K562 (cell line): Measurements from ENCODE around the gene PCNX2. TPM values are rescaled to one million over a fixed set of nuclear protein-coding genes. Genes with fewer than 3 reads are reported as not detected.

Source experiments
- ATAC-seq: fragments of 200-7000 bp; cut with Tn5 transposase; 3 replicates; pipeline ENCODE4 v1.9.1; 2020; ENCODE audit warnings: moderate library complexity
- BruUV-seq: library from RNA; stranded (reverse); fragments of 400-500 nt; replicated peaks from 2 replicates; lab custom pipeline; 2021; lab: Mats Ljungman, UMichigan
- CTCF ChIA-PET: fragments of 300-600 bp; formaldehyde crosslinking; extraction: SDS; loops from one replicate; lab custom pipeline; 2021; ENCODE audit warnings: low intra/inter-chr PET ratio; lab: Yijun Ruan, JAX
- POLR2A ChIA-PET: fragments of 300-600, 350-650 bp; sonication (Branson Sonifier 250); formaldehyde crosslinking; extraction: SDS; loops from one replicate; lab custom pipeline; 2021; ENCODE audit warnings: antibody characterized with exemption, inconsistent platforms; lab: Yijun Ruan, JAX
- DNase-seq, 4 experiments: peaks; one replicate each; pipeline versions ENCODE4 v3.0.0 to v3.0.0-alpha.2; 2011 to 2018; ENCODE audit warnings: low spot score in 3 of 4, mixed read lengths in 3 of 4; ENCODE audit errors: extremely low read depth in 1 of 4
- FAIRE-seq: peaks from 2 replicates; lab custom pipeline; 2011; peaks lifted over from hg19 to GRCh38; lab: Jason Lieb, UNC
- H2AFZ ChIP-seq: 2 replicates; pipeline ENCODE4 v1.6.0; 2011; ENCODE audit warnings: low read depth, low read length, control low read depth, inconsistent platforms
- H3K27ac ChIP-seq: fragments of 200-600 bp; 3 replicates; pipeline ENCODE4 v1.8.0; 2011; ENCODE audit warnings: low read depth, mild to moderate bottlenecking, control low read depth, inconsistent platforms, low read length, moderate library complexity, mixed read lengths; ENCODE audit errors: extremely low read depth
- H3K27me3 ChIP-seq, 2 experiments: fragments of 300-600 bp in 1 of 2; 2 replicates in 1 of 2; 3 replicates in 1 of 2; pipeline versions ENCODE4 v1.6.0 to v1.8.0; 2011; ENCODE audit warnings: inconsistent platforms in 2 of 2, low read length in 2 of 2, mild to moderate bottlenecking in 1 of 2, mixed read lengths in 1 of 2, moderate library complexity in 1 of 2; ENCODE audit not compliant: control insufficient read depth in 2 of 2, insufficient read depth in 2 of 2
- H3K36me3 ChIP-seq: fragments of 300-600 bp; 3 replicates; pipeline ENCODE4 v1.8.0; 2011; ENCODE audit warnings: mild to moderate bottlenecking, low read length, inconsistent platforms; ENCODE audit not compliant: control insufficient read depth, insufficient read depth
- H3K4me1 ChIP-seq, 2 experiments: fragments of 200-600 bp in 1 of 2; replicated peaks in 1 of 2; 2 replicates in 1 of 2; 3 replicates in 1 of 2; pipeline versions ENCODE4 v1.5.1 to v1.8.0; 2011; ENCODE audit warnings: inconsistent platforms in 2 of 2, low read length in 2 of 2, mild to moderate bottlenecking in 1 of 2, mixed read lengths in 1 of 2, moderate library complexity in 1 of 2; ENCODE audit not compliant: control insufficient read depth in 2 of 2, insufficient read depth in 2 of 2
- H3K4me2 ChIP-seq: 2 replicates; pipeline ENCODE4 v1.6.1; 2011; ENCODE audit warnings: low read length, control low read depth, inconsistent platforms, mixed read lengths; ENCODE audit not compliant: insufficient read depth
- H3K4me3 ChIP-seq: fragments of 200-600 bp; sonication (generic), shearing (Covaris generic); 2 replicates; pipeline ENCODE4 v1.5.1; 2016; ENCODE audit warnings: control low read depth, inconsistent platforms
- H3K79me2 ChIP-seq: fragments of 200-600 bp; 3 replicates; pipeline ENCODE4 v1.8.0; 2011; ENCODE audit warnings: low read length, inconsistent platforms; ENCODE audit not compliant: control insufficient read depth, insufficient read depth
- H3K9ac ChIP-seq, 2 experiments: 2 replicates each; pipeline versions ENCODE4 v1.6.0 to v1.6.1; 2011; ENCODE audit warnings: low read depth in 2 of 2, low read length in 2 of 2, control low read depth in 1 of 2, inconsistent platforms in 1 of 2, mild to moderate bottlenecking in 1 of 2, mixed read lengths in 1 of 2; ENCODE audit not compliant: insufficient read depth in 1 of 2
- H3K9me1 ChIP-seq: one replicate; pipeline ENCODE4 v1.6.0; 2011; ENCODE audit warnings: inconsistent platforms, mild to moderate bottlenecking, low read length, moderate library complexity; ENCODE audit not compliant: control insufficient read depth, insufficient read depth
- H3K9me3 ChIP-seq: replicated peaks from 2 replicates; pipeline ENCODE4 v1.5.1; 2011; ENCODE audit warnings: low read depth, low read length, inconsistent platforms; ENCODE audit not compliant: control insufficient read depth, insufficient read depth
- H4K20me1 ChIP-seq: replicated peaks from 2 replicates; pipeline ENCODE4 v1.6.1; 2011; ENCODE audit warnings: low read length, inconsistent platforms, mixed read lengths; ENCODE audit not compliant: control insufficient read depth, insufficient read depth
- CHCHD3 ChIP-seq: fragments of 250-450 bp; sonication (Bioruptor Pico); IDR thresholded peaks from 2 replicates; pipeline ENCODE4 v2.1.2; 2022; ENCODE audit warnings: mild to moderate bottlenecking
- FOXK2 ChIP-seq, 2 experiments: fragments of 450-650 bp; IDR thresholded peaks in 1 of 2; conservative IDR thresholded peaks in 1 of 2; 2 replicates each; pipeline ENCODE4 v1.6.1; 2016; ENCODE audit warnings: low read depth in 2 of 2, mild to moderate bottlenecking in 1 of 2
- HDGF ChIP-seq: fragments of 450-650 bp; IDR thresholded peaks from 2 replicates; pipeline ENCODE4 v1.6.1; 2016
- HSF4 ChIP-seq: fragments of 250-450 bp; sonication (Bioruptor Pico); IDR thresholded peaks from 2 replicates; pipeline ENCODE4 v2.1.2; 2022; ENCODE audit warnings: mild to moderate bottlenecking, moderate library complexity, borderline replicate concordance
- NR2C2 ChIP-seq, 2 experiments: fragments of 200-800 bp in 1 of 2; sonication (Bioruptor generic) in 1 of 2; sonication (generic) in 1 of 2; formaldehyde crosslinking in 1 of 2; IDR thresholded peaks; 2 replicates each; pipeline versions ENCODE4 v1.6.1 to v1.8.0; 2016 to 2022; ENCODE audit warnings: mild to moderate bottlenecking in 1 of 2, missing compliant biosample characterization in 1 of 2, missing genetic modification characterization in 1 of 2, missing genetic modification reagents in 1 of 2
- POLR2A ChIP-seq: fragments of 450-650 bp; conservative IDR thresholded peaks from 2 replicates; pipeline ENCODE4 v1.6.1; 2016
- POLR2H ChIP-seq: IDR thresholded peaks from 2 replicates; pipeline ENCODE4 v1.6.1; 2016; ENCODE audit warnings: missing genetic modification characterization, low read depth, mild to moderate bottlenecking, control low read depth, missing compliant biosample characterization, moderate library complexity
- PURB ChIP-seq: sonication (generic); formaldehyde crosslinking; IDR thresholded peaks from 2 replicates; pipeline ENCODE4 v1.9.0; 2021; ENCODE audit warnings: low read depth, mild to moderate bottlenecking, missing genetic modification reagents
- TGIF2 ChIP-seq: sonication (generic); formaldehyde crosslinking; IDR thresholded peaks from 2 replicates; pipeline ENCODE4 v1.8.1; 2022; ENCODE audit warnings: mild to moderate bottlenecking, missing genetic modification reagents, moderate library complexity
- ZNF165 ChIP-seq: fragments of 250-450 bp; sonication (Bioruptor Pico); IDR thresholded peaks from 2 replicates; pipeline ENCODE4 v1.4.0; 2020; ENCODE audit warnings: borderline replicate concordance
- ZNF668 ChIP-seq: fragments of 250-450 bp; sonication (Bioruptor Pico); IDR thresholded peaks from 2 replicates; pipeline ENCODE4 v1.8.0; 2022; ENCODE audit warnings: mild to moderate bottlenecking, inconsistent platforms
- WGBS: fragments of 100-300 bp; shearing (Covaris generic); methylation state at CpG from one replicate; pipeline ENCODE4 v1.1.6; 2016; ENCODE audit warnings: low coverage, mixed read lengths; ENCODE audit not compliant: insufficient coverage; ENCODE audit errors: missing lambda C conversion rate; 5-methylcytosine and 5-hydroxymethylcytosine counted together
- in situ Hi-C: fragments of 300-500 bp; cut with MboI; formaldehyde crosslinking; loops from 4 replicates; pipeline ENCODE4 v1.15.0; 2018; ENCODE audit warnings: inconsistent platforms, mixed read lengths
- intact Hi-C: fragments of 100-400 bp; cut with micrococcal nuclease; formaldehyde crosslinking; loops from 2 replicates; pipeline ENCODE4 v1.14.2; 2022
- polyA plus RNA-seq, 8 experiments: library from polyadenylated mRNA; depleted of rRNA in 4 of 8; stranded (reverse) in 5 of 8; unstranded in 3 of 8; fragments of >200 nt; fragmentation: Nextera tagmentation in 2 of 8; fragmentation: Illumina TruSeq in 1 of 8; extraction: Ambion mirVana in 2 of 8; extraction: Trizol in 1 of 8; gene quantifications; 2 replicates each; pipeline versions ENCODE4 v1.2.1 to v1.2.3, GENCODE V29; 2011 to 2014; ENCODE audit warnings: inconsistent platforms in 1 of 8, missing spikeins in 1 of 8
- total RNA-seq, 7 experiments: library from RNA; depleted of rRNA in 6 of 7; stranded (reverse); fragments of >200 nt in 6 of 7; fragmentation: Illumina TruSeq in 2 of 7; extraction: Trizol in 2 of 7; gene quantifications; 2 replicates each; pipeline versions ENCODE4 v1.2.1 to v1.2.3, GENCODE V29; 2011 to 2021; ENCODE audit warnings: low replicate concordance in 1 of 7
- TF ChIP-seq, protein P1 (sequence below): fragments of 450-650 bp; formaldehyde crosslinking; IDR thresholded peaks from 2 replicates; pipeline ENCODE4 v1.4.0; 2020; ENCODE audit warnings: mild to moderate bottlenecking
- TF ChIP-seq, protein P2 (sequence below): sonication (generic); formaldehyde crosslinking; IDR thresholded peaks from 2 replicates; pipeline ENCODE4 v1.8.0; 2022; ENCODE audit warnings: missing genetic modification reagents, mild to moderate bottlenecking, borderline replicate concordance

Gene PCNX2
- total and polyA plus RNA-seq, 9 of the 15 experiments (the other 6 are each of a cell fraction or from before 2014, with no cell fraction given), result 0.07 to 0.33 TPM; not detected in 7

DNA sequence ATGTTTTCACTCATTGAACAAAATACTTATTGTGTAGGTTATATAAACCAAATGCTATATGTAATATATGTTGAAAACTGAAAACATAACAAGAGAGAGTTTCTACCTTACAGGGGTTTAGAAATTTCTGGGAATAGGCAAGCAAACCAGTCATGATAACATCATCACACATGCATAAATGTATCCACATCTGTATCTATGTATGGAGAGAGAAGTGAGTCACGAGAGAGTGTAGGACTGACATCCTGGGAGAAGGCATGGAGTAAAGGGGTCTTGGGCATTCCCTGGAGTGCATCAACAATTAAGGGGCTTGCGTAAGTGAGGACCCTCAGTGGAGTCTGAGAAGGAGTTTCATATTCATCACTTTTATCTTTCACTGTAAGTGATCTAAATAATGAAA is 65.5 kb downstream of the PCNX2 start:
- TF ChIP-seq TGIF2 (CRISPR knock-in tag) (no peak), POLR2H (tag) (no peak)
- WGBS, result 3% methylated on average over 2 of the region's 2 CpGs
- H2AFZ ChIP-seq, result no peak overlapping the region
- H3K9me3 ChIP-seq, result no peaks in the 10 kb centered on the region
- no peaks in the 10 kb centered on the region for H3K9me1 ChIP-seq
- no peak overlapping the region for H3K4me3 ChIP-seq
- BruUV-seq, result no TSS peak
- no peaks in the 10 kb centered on the region for H3K36me3 ChIP-seq
- no peak overlapping the region for H3K9ac ChIP-seq
- ATAC-seq (no peak), FAIRE-seq (no peak), DNase-seq (no peak)
- H3K79me2 ChIP-seq, result no peaks in the 10 kb centered on the region
- peaks cover 0 to 3% of the 10 kb centered on the region in 2 experiments; a peak in 1 of 5 replicates for H3K27me3 ChIP-seq
- intact Hi-C loops (no loop called here), in situ Hi-C loops (loop anchor here (25.0 kb wide), 2 partner anchors 593 to 1493 kb away; partner anchors contain the start of gene SIPA1L2)
- H4K20me1 ChIP-seq, result no peaks in the 10 kb centered on the region
- H3K4me1 ChIP-seq, result no peaks in the 10 kb centered on the region
- H3K4me2 ChIP-seq, result no peak overlapping the region
- ChIA-PET POLR2A (interaction anchor here (0.5 kb wide), 1 partner anchor 14 kb away, joined by 3 read pairs; no protein-coding TSS in a partner anchor), CTCF (no interaction called here)
- H3K27ac ChIP-seq, result no peak overlapping the region

DNA sequence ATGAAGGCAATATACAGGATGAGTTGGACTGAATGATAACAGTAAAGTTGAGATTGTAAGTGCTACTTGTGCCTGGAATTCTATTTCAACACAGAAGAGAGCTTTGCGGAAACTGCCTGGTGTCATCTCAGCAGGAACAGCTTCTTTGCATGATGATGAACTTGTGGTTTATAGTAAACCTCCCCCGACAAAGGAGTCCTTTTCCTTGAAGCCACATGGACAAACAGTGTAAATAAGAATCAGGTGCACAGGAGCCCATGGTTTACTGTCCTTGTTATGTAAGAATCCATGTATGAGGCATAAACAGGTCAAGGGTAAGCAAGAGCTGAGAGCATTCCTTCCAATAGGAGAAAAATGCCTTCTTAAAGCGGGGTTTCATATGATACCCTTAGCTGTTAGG is 66.2 kb downstream of the PCNX2 start:
- H4K20me1 ChIP-seq, result no peaks in the 10 kb centered on the region
- H3K79me2 ChIP-seq, result no peaks in the 10 kb centered on the region
- FAIRE-seq (no peak), DNase-seq (no peak), ATAC-seq (no peak)
- H3K36me3 ChIP-seq, result no peaks in the 10 kb centered on the region
- in situ Hi-C loops, result loop anchor here (25.0 kb wide), 2 partner anchors 592 to 1492 kb away; partner anchors contain the start of gene SIPA1L2
- ChIA-PET POLR2A (interaction anchor here (0.5 kb wide), 1 partner anchor 13 kb away, joined by 3 read pairs; no protein-coding TSS in a partner anchor), CTCF (no interaction called here)
- H3K9me1 ChIP-seq, result no peaks in the 10 kb centered on the region
- intact Hi-C loops, result no loop called here
- H3K4me2 ChIP-seq, result no peak overlapping the region
- no peaks in the 10 kb centered on the region for H3K27me3 ChIP-seq
- H2AFZ ChIP-seq, result no peak overlapping the region
- no peaks in the 10 kb centered on the region for H3K9me3 ChIP-seq
- no peak overlapping the region for H3K27ac ChIP-seq
- BruUV-seq, result no TSS peak
- no peak overlapping the region for H3K4me3 ChIP-seq
- WGBS, result 1% methylated on average over 3 of the region's 3 CpGs
- no peaks in the 10 kb centered on the region for H3K4me1 ChIP-seq
- no peak overlapping the region for H3K9ac ChIP-seq
- TF ChIP-seq, protein P1, sequence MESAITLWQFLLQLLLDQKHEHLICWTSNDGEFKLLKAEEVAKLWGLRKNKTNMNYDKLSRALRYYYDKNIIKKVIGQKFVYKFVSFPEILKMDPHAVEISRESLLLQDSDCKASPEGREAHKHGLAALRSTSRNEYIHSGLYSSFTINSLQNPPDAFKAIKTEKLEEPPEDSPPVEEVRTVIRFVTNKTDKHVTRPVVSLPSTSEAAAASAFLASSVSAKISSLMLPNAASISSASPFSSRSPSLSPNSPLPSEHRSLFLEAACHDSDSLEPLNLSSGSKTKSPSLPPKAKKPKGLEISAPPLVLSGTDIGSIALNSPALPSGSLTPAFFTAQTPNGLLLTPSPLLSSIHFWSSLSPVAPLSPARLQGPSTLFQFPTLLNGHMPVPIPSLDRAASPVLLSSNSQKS (CRISPR knock-in tag), result no peak
- TF ChIP-seq CHCHD3 (CRISPR knock-in tag), result no peak
- TF ChIP-seq ZNF668 (CRISPR knock-in tag), result no peak
- no peak for TF ChIP-seq NR2C2 (CRISPR knock-in tag; IDR thresholded peaks at IDR 0.05)
- no peak for TF ChIP-seq NR2C2 (tag; IDR thresholded peaks at IDR 0.05)
- no peak for TF ChIP-seq ZNF165
- no peak for TF ChIP-seq HSF4 (CRISPR knock-in tag)
- no peak for TF ChIP-seq PURB
- no peak for TF ChIP-seq POLR2A
- no peak for TF ChIP-seq HDGF
- TF ChIP-seq FOXK2 (conservative IDR thresholded peaks at IDR 0.05 in 1 of 2, IDR thresholded peaks at IDR 0.05 in 1 of 2; ENCODE audit: low read depth in 2 of 2), result no peak
- TF ChIP-seq, protein P2, sequence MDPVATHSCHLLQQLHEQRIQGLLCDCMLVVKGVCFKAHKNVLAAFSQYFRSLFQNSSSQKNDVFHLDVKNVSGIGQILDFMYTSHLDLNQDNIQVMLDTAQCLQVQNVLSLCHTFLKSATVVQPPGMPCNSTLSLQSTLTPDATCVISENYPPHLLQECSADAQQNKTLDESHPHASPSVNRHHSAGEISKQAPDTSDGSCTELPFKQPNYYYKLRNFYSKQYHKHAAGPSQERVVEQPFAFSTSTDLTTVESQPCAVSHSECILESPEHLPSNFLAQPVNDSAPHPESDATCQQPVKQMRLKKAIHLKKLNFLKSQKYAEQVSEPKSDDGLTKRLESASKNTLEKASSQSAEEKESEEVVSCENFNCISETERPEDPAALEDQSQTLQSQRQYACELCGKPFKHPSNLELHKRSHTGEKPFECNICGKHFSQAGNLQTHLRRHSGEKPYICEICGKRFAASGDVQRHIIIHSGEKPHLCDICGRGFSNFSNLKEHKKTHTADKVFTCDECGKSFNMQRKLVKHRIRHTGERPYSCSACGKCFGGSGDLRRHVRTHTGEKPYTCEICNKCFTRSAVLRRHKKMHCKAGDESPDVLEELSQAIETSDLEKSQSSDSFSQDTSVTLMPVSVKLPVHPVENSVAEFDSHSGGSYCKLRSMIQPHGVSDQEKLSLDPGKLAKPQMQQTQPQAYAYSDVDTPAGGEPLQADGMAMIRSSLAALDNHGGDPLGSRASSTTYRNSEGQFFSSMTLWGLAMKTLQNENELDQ (CRISPR knock-in tag), result no peak
